Activated naive CD8-positive, alpha-beta T cell treated with anti-CD3 and anti-CD28 coated beads for 36 hours (primary cell): ENCODE measurements around the gene CCDC148. TPM values are rescaled to one million over a fixed set of nuclear protein-coding genes. Genes with fewer than 3 reads are reported as not detected.
A peak's percentile ranks its signal among the peaks of the same experiment; 100 is the strongest.
"Not testable (repeated sequence)": the region's sequence is repeated elsewhere in the genome, so short reads cannot be mapped to it uniquely, and the experiment has no call there.

Experiments used
- DNase-seq: peaks from one replicate; pipeline ENCODE4 v3.0.0; 2021
- H3K27ac Mint-ChIP-seq: one replicate; pipeline ENCODE4 v1.8.0; 2022; ENCODE audit warnings: mild to moderate bottlenecking, moderate library complexity, mixed read lengths
- H3K27me3 Mint-ChIP-seq: one replicate; pipeline ENCODE4 v1.8.0; 2022; ENCODE audit warnings: mild to moderate bottlenecking, mixed read lengths
- H3K36me3 Mint-ChIP-seq: one replicate; pipeline ENCODE4 v1.8.0; 2021; ENCODE audit warnings: mild to moderate bottlenecking, mixed read lengths
- H3K4me1 Mint-ChIP-seq: one replicate; pipeline ENCODE4 v1.8.0; 2021; ENCODE audit warnings: mixed read lengths
- H3K4me3 Mint-ChIP-seq: one replicate; pipeline ENCODE4 v1.8.0; 2022; ENCODE audit warnings: mild to moderate bottlenecking, moderate library complexity, mixed read lengths
- H3K9me3 Mint-ChIP-seq: one replicate; pipeline ENCODE4 v1.8.0; 2022; ENCODE audit warnings: mixed read lengths
- total RNA-seq, 2 experiments: library from RNA; stranded (reverse); gene quantifications; one replicate each; pipeline ENCODE4 v1.2.3, GENCODE V29; 2021

Gene CCDC148
- total RNA-seq, 2 experiments from 2014 or later: not detected

GRCh38 chr2:158488442-158489216, 32.1 kb upstream of the CCDC148 start:
- Mint-ChIP-seq H3K9me3 (no peaks in the 10 kb centered on the region), H3K4me1 (peaks cover 15% of the 10 kb centered on the region), H3K27ac (no peak overlapping the region), H3K4me3 (no peak overlapping the region), H3K27me3 (no peaks in the 10 kb centered on the region), H3K36me3 (no peaks in the 10 kb centered on the region)
- DNase-seq: no peak

DNA sequence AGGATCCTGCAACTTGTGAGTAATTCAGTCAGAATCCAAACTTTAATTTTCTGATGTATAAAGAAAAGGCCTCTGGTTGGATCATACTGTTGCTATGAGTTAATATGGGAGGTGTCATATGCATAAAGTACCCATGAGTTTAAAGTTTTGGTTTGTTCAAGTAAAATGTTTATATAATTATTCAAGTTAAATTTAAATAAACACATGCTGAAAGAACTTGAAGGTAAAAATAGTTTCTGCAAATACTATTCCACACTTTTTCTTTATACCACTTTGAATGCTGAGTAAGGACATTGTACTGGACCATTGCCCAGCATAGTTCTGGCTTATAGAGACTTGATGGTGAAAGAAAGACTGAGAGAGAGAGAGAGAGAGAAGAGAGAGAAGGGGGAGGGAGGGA, 30.9 kb upstream of the CCDC148 start:
- Mint-ChIP-seq H3K27me3 (no peaks in the 10 kb centered on the region), H3K4me1 (peaks cover 13% of the 10 kb centered on the region), H3K4me3 (no peak overlapping the region), H3K36me3 (peaks cover 3% of the 10 kb centered on the region), H3K27ac (no peak overlapping the region), H3K9me3 (no peaks in the 10 kb centered on the region)
- no peak for DNase-seq

- Mint-ChIP-seq H3K4me1 (peaks cover 13% of the 10 kb centered on the region), H3K4me3 (no peak overlapping the region), H3K27me3 (no peaks in the 10 kb centered on the region), H3K9me3 (no peaks in the 10 kb centered on the region), H3K27ac (no peak overlapping the region), H3K36me3 (peaks cover 4% of the 10 kb centered on the region)
- DNase-seq: no peak
Measured at GRCh38 chr2:158486970-158487325, 30.4 kb upstream of the CCDC148 start.

- Mint-ChIP-seq H3K36me3 (peaks cover 4% of the 10 kb centered on the region), H3K4me1 (peaks cover 13% of the 10 kb centered on the region), H3K27me3 (no peaks in the 10 kb centered on the region), H3K27ac (no peak overlapping the region), H3K9me3 (no peaks in the 10 kb centered on the region), H3K4me3 (no peak overlapping the region)
- no peak for DNase-seq
Measured at GRCh38 chr2:158486150-158486969, 29.8 kb upstream of the CCDC148 start.

- DNase-seq: no peak
- H3K9me3 Mint-ChIP-seq: no peaks in the 10 kb centered on the region
- H3K27ac Mint-ChIP-seq: no peak overlapping the region
Measured at GRCh38 chr2:158484892-158485556, 28.5 kb upstream of the CCDC148 start.

GRCh38 chr2:158482594-158482993, 26.0 kb upstream of the CCDC148 start:
- no peak overlapping the region for H3K4me3 Mint-ChIP-seq
- H3K36me3 Mint-ChIP-seq: peaks cover 9% of the 10 kb centered on the region
- H3K4me1 Mint-ChIP-seq: peaks cover 22% of the 10 kb centered on the region
- no peaks in the 10 kb centered on the region for H3K27me3 Mint-ChIP-seq
- H3K9me3 Mint-ChIP-seq: no peaks in the 10 kb centered on the region
- DNase-seq: no peak
- no peak overlapping the region for H3K27ac Mint-ChIP-seq

More at GRCh38 chr2:158484892-158485556, 28.5 kb upstream of the CCDC148 start:
- H3K4me1 Mint-ChIP-seq: peaks cover 13% of the 10 kb centered on the region
- H3K36me3 Mint-ChIP-seq: peaks cover 7% of the 10 kb centered on the region
- H3K27me3 Mint-ChIP-seq: no peaks in the 10 kb centered on the region
- H3K4me3 Mint-ChIP-seq: no peak overlapping the region

GRCh38 chr2:158481116-158481515, 24.6 kb upstream of the CCDC148 start:
- Mint-ChIP-seq H3K9me3 (no peaks in the 10 kb centered on the region), H3K4me3 (no peak overlapping the region), H3K27ac (no peak overlapping the region), H3K4me1 (peaks cover 25% of the 10 kb centered on the region), H3K36me3 (peaks cover 9% of the 10 kb centered on the region), H3K27me3 (no peaks in the 10 kb centered on the region)
- no peak for DNase-seq

DNA sequence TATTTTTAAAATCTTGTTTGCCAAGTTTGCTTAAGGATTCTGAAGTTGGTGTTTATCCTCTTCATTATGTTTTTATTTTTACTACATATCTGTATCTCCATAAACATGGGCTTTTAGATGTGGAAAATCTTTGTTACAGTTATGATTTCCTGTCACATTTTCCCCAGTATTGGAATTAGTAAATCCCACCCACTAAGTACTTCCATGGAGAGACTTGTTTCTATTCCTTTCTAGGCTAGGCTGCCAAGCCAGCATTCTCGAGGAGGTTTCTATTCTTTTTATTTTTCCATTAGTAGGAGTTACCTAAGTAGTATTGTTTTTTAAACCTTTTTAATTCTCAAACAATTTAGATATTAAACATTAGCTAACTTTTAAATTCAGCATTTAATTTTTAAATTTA, 22.3 kb upstream of the CCDC148 start:
- H3K36me3 Mint-ChIP-seq: peaks cover 9% of the 10 kb centered on the region
- H3K4me1 Mint-ChIP-seq: peaks cover 19% of the 10 kb centered on the region
- H3K4me3 Mint-ChIP-seq: no peak overlapping the region
- H3K27me3 Mint-ChIP-seq: no peaks in the 10 kb centered on the region
- no peak overlapping the region for H3K27ac Mint-ChIP-seq
- DNase-seq: no peak
- no peaks in the 10 kb centered on the region for H3K9me3 Mint-ChIP-seq

DNA sequence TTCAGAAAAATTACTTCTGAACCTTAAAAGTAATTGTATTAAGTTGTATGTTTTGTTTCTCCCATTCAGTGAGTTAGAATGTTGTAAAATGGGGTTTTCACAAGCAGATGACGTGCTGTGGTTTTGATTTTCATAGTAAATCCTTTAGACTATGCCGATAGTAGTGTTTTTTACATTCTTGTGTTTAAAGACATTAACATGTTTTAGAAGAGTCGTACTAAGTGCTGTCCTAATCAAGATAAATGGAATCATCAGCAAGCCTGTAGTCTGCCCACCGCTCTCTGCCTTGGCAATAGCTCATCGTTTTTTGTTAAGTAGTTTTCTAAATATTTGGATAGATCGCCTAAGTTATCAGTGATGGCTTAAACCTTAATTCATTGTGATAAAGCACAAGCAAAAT, 21.7 kb upstream of the CCDC148 start:
- DNase-seq: no peak
- no peaks in the 10 kb centered on the region for H3K9me3 Mint-ChIP-seq
- no peak overlapping the region for H3K4me3 Mint-ChIP-seq
- peaks cover 19% of the 10 kb centered on the region for H3K4me1 Mint-ChIP-seq
- H3K36me3 Mint-ChIP-seq: peaks cover 8% of the 10 kb centered on the region
- H3K27me3 Mint-ChIP-seq: no peaks in the 10 kb centered on the region
- H3K27ac Mint-ChIP-seq: no peak overlapping the region

DNA sequence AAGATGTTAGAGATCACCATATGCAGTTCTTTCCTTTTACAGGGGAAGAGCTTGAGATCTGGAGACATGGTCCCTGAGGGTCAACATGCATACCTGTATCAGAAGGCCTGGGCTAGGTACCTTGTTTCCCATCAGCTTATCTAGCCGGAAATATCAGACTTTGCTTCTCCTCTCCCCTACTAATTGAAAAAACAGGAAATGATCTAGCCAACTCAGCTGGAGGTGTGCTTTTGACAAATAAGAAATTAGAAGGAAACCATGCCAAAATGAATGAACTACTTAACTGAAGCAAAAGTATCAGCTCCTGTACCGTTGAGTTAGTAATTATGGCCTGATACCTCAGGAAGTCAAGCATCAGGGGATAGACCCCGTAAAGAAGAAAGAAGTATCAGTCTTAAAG, 20.6 kb upstream of the CCDC148 start:
- no peaks in the 10 kb centered on the region for H3K9me3 Mint-ChIP-seq
- H3K27me3 Mint-ChIP-seq: no peaks in the 10 kb centered on the region
- H3K27ac Mint-ChIP-seq: peak overlapping the region; percentile 67
- H3K4me1 Mint-ChIP-seq: peaks cover 19% of the 10 kb centered on the region
- peaks cover 14% of the 10 kb centered on the region for H3K36me3 Mint-ChIP-seq
- no peak for DNase-seq
- no peak overlapping the region for H3K4me3 Mint-ChIP-seq

GRCh38 chr2:158474526-158475011, 18.0 kb upstream of the CCDC148 start:
- not testable (repeated sequence) for H3K27me3 Mint-ChIP-seq, DNase-seq, H3K27ac Mint-ChIP-seq, H3K9me3 Mint-ChIP-seq, H3K4me3 Mint-ChIP-seq
- peaks cover 19% of the 10 kb centered on the region for H3K4me1 Mint-ChIP-seq
- H3K36me3 Mint-ChIP-seq: peaks cover 19% of the 10 kb centered on the region

- Mint-ChIP-seq H3K9me3 (no peaks in the 10 kb centered on the region), H3K4me3 (no peak overlapping the region), H3K36me3 (peaks cover 23% of the 10 kb centered on the region), H3K27me3 (no peaks in the 10 kb centered on the region), H3K4me1 (peaks cover 18% of the 10 kb centered on the region), H3K27ac (no peak overlapping the region)
- DNase-seq: no peak
Measured at GRCh38 chr2:158473719-158474392, 17.3 kb upstream of the CCDC148 start.

DNA sequence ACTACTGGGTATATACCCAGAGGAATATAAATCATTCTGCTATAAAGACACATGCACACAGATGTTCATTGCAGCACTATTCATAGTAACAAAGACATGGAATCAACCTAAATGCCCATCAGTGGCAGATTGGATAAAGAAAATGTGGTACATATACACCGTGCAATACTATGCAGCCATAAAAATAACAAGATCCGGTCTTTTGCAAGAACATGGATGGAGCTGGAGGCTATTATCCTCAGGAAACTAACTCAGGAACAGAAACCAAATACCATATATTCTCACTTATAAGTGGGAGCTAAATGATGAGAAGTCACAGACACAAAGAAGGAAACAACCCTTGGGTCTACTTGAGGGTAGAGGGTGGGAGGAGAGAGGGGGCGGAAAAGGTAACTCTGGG, 16.7 kb upstream of the CCDC148 start:
- H3K27me3 Mint-ChIP-seq, H3K4me3 Mint-ChIP-seq, DNase-seq, H3K27ac Mint-ChIP-seq, H3K9me3 Mint-ChIP-seq: not testable (repeated sequence)
- H3K4me1 Mint-ChIP-seq: peaks cover 14% of the 10 kb centered on the region
- peaks cover 23% of the 10 kb centered on the region for H3K36me3 Mint-ChIP-seq

- not testable (repeated sequence) for H3K9me3 Mint-ChIP-seq, DNase-seq, H3K27me3 Mint-ChIP-seq, H3K27ac Mint-ChIP-seq, H3K4me3 Mint-ChIP-seq
- H3K36me3 Mint-ChIP-seq: peaks cover 23% of the 10 kb centered on the region
- H3K4me1 Mint-ChIP-seq: peaks cover 12% of the 10 kb centered on the region
Measured at GRCh38 chr2:158472829-158473228, 16.3 kb upstream of the CCDC148 start.

DNA sequence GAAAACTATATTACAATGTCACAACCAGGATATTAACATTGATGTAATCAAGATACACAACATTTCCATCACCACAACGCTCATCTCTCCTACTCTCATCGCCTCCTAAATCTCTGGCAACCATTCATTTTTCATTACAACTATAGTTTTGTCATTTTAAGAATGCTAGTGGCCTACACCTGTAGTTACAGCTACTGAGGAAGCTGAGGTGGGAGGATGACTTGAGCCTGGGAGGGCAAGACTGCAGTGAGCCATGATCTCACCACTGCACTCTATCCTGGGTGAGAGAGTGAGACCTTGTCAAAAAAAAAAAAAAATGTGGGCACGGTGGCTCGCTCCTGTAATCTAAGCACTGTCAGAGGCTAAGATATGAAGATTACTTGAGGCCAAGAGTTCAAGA, 10.7 kb upstream of the CCDC148 start:
- no peak overlapping the region for H3K27ac Mint-ChIP-seq
- no peaks in the 10 kb centered on the region for H3K27me3 Mint-ChIP-seq

More for the DNA sequence above, 10.7 kb upstream of the CCDC148 start:
- Mint-ChIP-seq H3K9me3 (no peaks in the 10 kb centered on the region), H3K4me3 (no peak overlapping the region), H3K4me1 (peaks cover 2% of the 10 kb centered on the region), H3K36me3 (peaks cover 14% of the 10 kb centered on the region)
- DNase-seq: no peak
